Measurements from ENCODE around the gene RXRG. TPM values are rescaled to one million over a fixed set of nuclear protein-coding genes. Genes with fewer than 3 reads are reported as not detected.

Gene RXRG
- total RNA-seq, 1 experiment from 2014 or later: not detected

DNA sequence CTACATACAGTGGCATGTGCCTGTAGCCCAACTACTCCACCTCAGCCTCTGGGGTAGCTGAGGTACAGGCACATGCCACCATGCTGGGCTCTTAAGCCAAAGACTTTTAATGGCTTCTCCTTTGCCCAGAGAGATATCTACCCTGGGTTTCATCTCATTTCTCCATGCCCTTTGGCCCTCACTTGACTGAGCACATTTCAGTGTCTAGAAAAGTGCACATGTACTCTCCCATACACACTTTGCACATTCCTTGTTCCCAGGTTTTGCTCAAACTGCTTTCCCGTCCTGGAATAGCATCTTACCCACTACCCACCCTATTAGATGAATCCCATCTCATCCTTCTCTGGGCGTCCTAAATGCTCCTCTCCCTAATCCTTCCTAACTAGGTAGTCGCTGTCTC, 10.2 kb upstream of the RXRG start (continued):
- TF ChIP-seq ETV6 (CRISPR knock-in tag; IDR thresholded peaks at IDR 0.05) (no peak), RELA (CRISPR knock-in tag; IDR thresholded peaks at IDR 0.05; ENCODE audit: borderline replicate concordance) (no peak), ZNF671 (CRISPR knock-in tag; IDR thresholded peaks at IDR 0.05) (no peak), SMAD4 (CRISPR knock-in tag; IDR thresholded peaks at IDR 0.05) (no peak), TEAD4 (CRISPR knock-in tag; IDR thresholded peaks at IDR 0.05) (no peak), GRHL2 (CRISPR knock-in tag; IDR thresholded peaks at IDR 0.05; ENCODE audit: insufficient replicate concordance, severe bottlenecking) (no peak)
- TF ChIP-seq, protein P1, sequence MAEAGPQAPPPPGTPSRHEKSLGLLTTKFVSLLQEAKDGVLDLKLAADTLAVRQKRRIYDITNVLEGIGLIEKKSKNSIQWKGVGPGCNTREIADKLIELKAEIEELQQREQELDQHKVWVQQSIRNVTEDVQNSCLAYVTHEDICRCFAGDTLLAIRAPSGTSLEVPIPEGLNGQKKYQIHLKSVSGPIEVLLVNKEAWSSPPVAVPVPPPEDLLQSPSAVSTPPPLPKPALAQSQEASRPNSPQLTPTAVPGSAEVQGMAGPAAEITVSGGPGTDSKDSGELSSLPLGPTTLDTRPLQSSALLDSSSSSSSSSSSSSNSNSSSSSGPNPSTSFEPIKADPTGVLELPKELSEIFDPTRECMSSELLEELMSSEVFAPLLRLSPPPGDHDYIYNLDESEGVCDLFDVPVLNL (CRISPR knock-in tag; IDR thresholded peaks at IDR 0.05; ENCODE audit: borderline replicate concordance, low read depth): no peak
- TF ChIP-seq, protein P2, sequence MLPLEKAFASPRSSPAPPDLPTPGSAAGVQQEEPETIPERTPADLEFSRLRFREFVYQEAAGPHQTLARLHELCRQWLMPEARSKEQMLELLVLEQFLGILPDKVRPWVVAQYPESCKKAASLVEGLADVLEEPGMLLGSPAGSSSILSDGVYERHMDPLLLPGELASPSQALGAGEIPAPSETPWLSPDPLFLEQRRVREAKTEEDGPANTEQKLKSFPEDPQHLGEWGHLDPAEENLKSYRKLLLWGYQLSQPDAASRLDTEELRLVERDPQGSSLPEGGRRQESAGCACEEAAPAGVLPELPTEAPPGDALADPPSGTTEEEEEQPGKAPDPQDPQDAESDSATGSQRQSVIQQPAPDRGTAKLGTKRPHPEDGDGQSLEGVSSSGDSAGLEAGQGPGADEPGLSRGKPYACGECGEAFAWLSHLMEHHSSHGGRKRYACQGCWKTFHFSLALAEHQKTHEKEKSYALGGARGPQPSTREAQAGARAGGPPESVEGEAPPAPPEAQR (CRISPR knock-in tag; IDR thresholded peaks at IDR 0.05): no peak
- TF ChIP-seq, protein P3, sequence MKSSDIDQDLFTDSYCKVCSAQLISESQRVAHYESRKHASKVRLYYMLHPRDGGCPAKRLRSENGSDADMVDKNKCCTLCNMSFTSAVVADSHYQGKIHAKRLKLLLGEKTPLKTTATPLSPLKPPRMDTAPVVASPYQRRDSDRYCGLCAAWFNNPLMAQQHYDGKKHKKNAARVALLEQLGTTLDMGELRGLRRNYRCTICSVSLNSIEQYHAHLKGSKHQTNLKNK (CRISPR knock-in tag; IDR thresholded peaks at IDR 0.05): no peak
- TF ChIP-seq, protein P4, sequence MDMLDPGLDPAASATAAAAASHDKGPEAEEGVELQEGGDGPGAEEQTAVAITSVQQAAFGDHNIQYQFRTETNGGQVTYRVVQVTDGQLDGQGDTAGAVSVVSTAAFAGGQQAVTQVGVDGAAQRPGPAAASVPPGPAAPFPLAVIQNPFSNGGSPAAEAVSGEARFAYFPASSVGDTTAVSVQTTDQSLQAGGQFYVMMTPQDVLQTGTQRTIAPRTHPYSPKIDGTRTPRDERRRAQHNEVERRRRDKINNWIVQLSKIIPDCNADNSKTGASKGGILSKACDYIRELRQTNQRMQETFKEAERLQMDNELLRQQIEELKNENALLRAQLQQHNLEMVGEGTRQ (CRISPR knock-in tag; IDR thresholded peaks at IDR 0.05): no peak
- TF ChIP-seq, protein P5, sequence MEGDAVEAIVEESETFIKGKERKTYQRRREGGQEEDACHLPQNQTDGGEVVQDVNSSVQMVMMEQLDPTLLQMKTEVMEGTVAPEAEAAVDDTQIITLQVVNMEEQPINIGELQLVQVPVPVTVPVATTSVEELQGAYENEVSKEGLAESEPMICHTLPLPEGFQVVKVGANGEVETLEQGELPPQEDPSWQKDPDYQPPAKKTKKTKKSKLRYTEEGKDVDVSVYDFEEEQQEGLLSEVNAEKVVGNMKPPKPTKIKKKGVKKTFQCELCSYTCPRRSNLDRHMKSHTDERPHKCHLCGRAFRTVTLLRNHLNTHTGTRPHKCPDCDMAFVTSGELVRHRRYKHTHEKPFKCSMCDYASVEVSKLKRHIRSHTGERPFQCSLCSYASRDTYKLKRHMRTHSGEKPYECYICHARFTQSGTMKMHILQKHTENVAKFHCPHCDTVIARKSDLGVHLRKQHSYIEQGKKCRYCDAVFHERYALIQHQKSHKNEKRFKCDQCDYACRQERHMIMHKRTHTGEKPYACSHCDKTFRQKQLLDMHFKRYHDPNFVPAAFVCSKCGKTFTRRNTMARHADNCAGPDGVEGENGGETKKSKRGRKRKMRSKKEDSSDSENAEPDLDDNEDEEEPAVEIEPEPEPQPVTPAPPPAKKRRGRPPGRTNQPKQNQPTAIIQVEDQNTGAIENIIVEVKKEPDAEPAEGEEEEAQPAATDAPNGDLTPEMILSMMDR (IDR thresholded peaks at IDR 0.05): no peak

DNA sequence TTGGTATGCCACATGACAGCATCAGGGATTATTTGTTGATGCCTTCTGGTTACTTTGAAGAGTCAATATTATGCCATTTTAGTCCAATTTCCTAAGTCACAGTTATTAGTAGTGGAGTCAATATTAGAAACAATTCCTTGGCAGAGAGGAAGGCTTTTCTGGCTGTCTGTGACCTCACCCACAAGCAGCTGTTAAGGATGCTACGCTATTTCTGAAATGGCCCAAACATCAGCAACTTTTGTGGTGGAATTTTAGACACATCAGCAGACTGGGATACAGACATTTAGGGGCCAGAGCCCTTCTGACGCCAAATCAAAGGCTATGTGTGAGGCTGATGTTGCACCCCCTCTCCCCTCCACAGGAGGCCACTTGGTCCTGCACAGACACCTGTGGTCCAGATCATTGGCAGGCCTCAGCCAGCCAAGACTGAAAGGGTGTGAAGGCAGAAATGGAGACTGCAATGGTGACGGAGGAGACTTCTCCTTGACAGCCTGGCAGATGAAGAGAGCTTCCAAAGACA, 9.2 kb upstream of the RXRG start:
- Mint-ChIP-seq H3K9me3 (no peaks in the 10 kb centered on the region), H3K4me1 (no peaks in the 10 kb centered on the region), H3K36me3 (no peaks in the 10 kb centered on the region), H3K4me3 (no peak overlapping the region), H3K27ac (no peak overlapping the region), H3K27me3 (ENCODE audit: low read depth) (peaks cover 18% of the 10 kb centered on the region)
- ChIA-PET POLR2A (no interaction called here), CTCF (no interaction called here)
- ATAC-seq: no peak
- DNase-seq (ENCODE audit: low spot score): no peak
- TF ChIP-seq FOXJ3 (CRISPR knock-in tag; IDR thresholded peaks at IDR 0.05; ENCODE audit: borderline replicate concordance) (no peak), PRRX2 (CRISPR knock-in tag; IDR thresholded peaks at IDR 0.05) (no peak), MXD4 (CRISPR knock-in tag; IDR thresholded peaks at IDR 0.05; ENCODE audit: borderline replicate concordance) (no peak), TP53 (CRISPR knock-in tag; IDR thresholded peaks at IDR 0.05) (no peak), GRHL2 (CRISPR knock-in tag; IDR thresholded peaks at IDR 0.05; ENCODE audit: insufficient replicate concordance, severe bottlenecking) (no peak), ZNF263 (CRISPR knock-in tag; IDR thresholded peaks at IDR 0.05; ENCODE audit: low read depth) (no peak), CBFB (CRISPR knock-in tag; IDR thresholded peaks at IDR 0.05; ENCODE audit: low read depth) (no peak)
- TF ChIP-seq, protein P6, sequence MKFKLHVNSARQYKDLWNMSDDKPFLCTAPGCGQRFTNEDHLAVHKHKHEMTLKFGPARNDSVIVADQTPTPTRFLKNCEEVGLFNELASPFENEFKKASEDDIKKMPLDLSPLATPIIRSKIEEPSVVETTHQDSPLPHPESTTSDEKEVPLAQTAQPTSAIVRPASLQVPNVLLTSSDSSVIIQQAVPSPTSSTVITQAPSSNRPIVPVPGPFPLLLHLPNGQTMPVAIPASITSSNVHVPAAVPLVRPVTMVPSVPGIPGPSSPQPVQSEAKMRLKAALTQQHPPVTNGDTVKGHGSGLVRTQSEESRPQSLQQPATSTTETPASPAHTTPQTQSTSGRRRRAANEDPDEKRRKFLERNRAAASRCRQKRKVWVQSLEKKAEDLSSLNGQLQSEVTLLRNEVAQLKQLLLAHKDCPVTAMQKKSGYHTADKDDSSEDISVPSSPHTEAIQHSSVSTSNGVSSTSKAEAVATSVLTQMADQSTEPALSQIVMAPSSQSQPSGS (CRISPR knock-in tag; IDR thresholded peaks at IDR 0.05; ENCODE audit: borderline replicate concordance, low read depth): no peak
- TF ChIP-seq, protein P7, sequence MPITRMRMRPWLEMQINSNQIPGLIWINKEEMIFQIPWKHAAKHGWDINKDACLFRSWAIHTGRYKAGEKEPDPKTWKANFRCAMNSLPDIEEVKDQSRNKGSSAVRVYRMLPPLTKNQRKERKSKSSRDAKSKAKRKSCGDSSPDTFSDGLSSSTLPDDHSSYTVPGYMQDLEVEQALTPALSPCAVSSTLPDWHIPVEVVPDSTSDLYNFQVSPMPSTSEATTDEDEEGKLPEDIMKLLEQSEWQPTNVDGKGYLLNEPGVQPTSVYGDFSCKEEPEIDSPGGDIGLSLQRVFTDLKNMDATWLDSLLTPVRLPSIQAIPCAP (CRISPR knock-in tag; IDR thresholded peaks at IDR 0.05): no peak
- TF ChIP-seq, protein P8, sequence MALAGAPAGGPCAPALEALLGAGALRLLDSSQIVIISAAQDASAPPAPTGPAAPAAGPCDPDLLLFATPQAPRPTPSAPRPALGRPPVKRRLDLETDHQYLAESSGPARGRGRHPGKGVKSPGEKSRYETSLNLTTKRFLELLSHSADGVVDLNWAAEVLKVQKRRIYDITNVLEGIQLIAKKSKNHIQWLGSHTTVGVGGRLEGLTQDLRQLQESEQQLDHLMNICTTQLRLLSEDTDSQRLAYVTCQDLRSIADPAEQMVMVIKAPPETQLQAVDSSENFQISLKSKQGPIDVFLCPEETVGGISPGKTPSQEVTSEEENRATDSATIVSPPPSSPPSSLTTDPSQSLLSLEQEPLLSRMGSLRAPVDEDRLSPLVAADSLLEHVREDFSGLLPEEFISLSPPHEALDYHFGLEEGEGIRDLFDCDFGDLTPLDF (CRISPR knock-in tag; IDR thresholded peaks at IDR 0.05): no peak
- TF ChIP-seq, protein P1 (CRISPR knock-in tag; IDR thresholded peaks at IDR 0.05; ENCODE audit: borderline replicate concordance, low read depth): no peak
- TF ChIP-seq, protein P9, sequence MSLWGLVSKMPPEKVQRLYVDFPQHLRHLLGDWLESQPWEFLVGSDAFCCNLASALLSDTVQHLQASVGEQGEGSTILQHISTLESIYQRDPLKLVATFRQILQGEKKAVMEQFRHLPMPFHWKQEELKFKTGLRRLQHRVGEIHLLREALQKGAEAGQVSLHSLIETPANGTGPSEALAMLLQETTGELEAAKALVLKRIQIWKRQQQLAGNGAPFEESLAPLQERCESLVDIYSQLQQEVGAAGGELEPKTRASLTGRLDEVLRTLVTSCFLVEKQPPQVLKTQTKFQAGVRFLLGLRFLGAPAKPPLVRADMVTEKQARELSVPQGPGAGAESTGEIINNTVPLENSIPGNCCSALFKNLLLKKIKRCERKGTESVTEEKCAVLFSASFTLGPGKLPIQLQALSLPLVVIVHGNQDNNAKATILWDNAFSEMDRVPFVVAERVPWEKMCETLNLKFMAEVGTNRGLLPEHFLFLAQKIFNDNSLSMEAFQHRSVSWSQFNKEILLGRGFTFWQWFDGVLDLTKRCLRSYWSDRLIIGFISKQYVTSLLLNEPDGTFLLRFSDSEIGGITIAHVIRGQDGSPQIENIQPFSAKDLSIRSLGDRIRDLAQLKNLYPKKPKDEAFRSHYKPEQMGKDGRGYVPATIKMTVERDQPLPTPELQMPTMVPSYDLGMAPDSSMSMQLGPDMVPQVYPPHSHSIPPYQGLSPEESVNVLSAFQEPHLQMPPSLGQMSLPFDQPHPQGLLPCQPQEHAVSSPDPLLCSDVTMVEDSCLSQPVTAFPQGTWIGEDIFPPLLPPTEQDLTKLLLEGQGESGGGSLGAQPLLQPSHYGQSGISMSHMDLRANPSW (CRISPR knock-in tag; conservative IDR thresholded peaks at IDR 0.05; ENCODE audit: low read depth): no peak

Measured in WTC11 (cell line).